NCI-H1930 (cell line): ENCODE measurements around the gene ZDHHC17.

ENCODE experiments used
- DNase-seq, 2 experiments: peaks; one replicate each; lab custom pipeline; 2025; lab: John Stamatoyannopoulos, UW

Gene ZDHHC17

DNA sequence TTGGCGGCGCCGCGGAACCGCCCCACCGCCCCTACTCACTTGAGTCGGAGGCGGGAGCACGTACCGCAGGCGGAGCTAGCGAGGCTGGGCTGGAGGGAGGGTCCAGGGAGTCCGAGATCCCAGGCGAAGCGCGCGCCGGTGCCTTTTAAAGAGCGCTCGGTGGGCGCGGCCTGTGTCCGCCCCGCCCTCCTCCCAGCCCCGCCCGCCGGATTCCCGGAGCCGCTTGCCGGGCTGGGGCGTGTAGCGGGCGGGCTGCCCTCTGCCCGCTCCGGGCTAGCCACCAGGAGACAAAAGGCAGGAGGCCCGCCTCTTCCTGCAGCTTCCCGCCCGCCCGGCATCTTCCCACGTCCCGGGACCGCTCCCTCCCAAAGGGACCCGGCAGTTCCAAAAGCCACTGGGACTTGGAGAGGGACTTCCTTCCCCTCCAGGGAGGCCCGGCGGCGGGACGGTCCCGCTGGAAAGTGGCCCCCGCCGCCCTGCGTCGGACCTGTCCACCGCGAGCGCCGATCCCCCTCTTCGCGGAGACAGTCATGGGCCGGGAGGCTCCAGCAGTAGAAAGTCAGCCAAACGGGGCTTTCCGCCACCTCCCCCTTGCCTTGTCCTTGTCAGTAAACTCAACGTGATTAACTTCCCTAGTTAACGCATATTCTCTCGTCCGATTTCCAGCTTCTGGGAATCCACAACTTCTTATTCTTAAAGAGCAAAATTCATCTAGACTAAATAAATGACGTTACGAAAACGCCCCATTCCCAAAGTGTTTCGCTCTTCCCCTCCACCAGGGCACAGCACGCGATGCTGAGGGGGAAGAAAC is 115.2 kb downstream of the ZDHHC17 start, which contains the start of gene CSRP2:
TSS of gene CSRP2 (minus strand) at position 121 of the 811 bp plus-strand sequence. CDS start 12,759 bp downstream, outside the sequence.
- DNase-seq = peak; percentile 85 to 89

DNA sequence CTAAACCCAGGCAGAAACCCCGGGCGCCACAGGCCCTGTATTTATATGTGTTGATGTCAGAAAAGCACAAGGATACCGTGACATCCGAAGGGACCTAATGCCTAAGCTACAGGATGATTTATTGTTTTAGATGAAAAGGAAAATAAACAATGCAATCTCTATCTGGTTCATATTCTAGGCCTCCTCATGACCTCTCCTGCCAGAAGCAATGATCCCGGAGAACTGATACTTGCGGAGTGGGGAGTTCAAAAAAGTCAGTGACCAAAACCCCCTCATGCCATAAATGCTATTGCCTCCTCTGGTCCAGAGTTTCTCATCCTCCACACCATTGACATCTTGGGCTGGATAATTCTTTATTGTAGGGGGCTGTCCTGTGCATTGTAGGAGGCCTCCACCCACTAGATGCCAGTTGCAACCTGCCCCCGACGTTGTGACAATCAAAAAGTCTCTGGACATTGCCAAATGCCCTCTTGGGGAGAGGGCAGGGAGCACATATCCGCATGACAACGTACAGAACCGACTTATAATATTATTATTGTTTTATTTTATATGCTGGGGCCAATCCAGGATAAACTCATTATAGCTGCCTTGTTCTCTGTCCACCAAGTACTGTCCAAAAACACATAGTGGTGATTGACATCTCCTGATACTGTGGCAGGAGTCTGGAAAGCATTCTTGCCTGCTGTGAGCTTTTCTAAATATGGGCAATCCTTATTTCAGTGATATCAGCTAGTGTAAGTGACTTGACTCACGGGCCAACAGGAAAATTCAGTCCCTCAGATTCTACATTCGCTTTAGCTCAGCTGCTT is 116.0 kb downstream of the ZDHHC17 start:
- no peak for DNase-seq

DNA sequence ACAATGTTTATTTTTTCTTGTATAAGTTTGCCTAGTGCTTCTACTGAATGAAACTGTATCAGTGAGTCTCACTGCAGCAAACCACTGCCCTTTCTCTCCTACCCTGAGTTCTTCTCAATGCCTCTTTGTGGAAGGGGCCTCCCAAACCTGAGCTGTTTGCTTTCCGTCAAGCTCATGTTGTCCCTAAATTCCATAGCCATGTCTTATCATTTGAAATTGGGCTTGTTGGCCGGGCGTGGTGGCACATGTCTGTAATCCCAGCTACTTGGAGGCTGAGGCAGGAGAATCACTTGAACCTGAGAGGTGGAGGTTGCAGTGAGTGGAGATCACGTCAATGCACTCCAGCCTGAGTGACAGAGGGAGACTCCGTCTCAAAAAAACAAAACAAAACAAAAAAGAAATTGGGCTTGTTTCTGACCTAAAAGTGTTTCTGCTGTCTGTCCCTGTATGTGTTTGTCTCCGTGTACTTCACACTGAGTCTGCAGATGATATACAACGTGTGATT is 116.7 kb downstream of the ZDHHC17 start:
- no peak for DNase-seq

DNA sequence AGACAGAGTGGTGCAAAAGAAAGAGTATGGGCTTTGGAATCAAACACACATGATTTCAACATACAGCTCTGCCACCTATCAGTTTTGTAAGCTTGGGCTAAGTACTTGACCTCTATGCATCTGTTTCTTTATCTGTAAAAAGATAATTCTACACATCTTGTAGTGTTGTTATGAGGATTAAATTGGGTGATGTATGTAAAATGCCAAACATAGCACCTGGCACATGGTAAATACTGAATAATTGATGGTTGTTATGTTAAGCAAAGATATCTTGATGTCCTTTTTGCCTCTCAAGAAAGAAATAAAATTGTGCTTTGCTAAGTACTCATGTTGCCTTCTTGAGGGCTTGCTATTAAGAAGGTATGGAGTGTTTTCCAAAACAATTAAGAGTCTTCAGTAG is 117.2 kb downstream of the ZDHHC17 start:
- no peak for DNase-seq

DNA sequence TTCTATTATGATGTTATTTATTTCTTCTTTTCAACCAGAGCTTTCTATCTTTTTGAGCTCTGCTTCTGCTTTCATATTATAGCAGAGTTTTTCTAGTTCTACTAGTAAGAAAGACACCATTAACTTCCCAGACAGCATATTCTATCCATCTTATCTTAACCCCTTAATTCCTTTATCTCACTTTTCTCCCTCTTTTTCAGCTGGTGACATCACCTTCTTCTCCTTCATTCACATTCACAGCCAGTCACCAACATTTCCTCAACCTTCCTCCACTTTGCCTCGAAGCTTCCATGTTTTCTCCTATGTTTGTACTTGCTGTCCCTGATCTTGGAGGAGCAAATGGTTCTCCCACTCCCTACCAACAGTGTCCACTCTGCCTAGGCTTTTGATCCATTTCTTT is 118.5 kb downstream of the ZDHHC17 start:
- DNase-seq = no peak

DNA sequence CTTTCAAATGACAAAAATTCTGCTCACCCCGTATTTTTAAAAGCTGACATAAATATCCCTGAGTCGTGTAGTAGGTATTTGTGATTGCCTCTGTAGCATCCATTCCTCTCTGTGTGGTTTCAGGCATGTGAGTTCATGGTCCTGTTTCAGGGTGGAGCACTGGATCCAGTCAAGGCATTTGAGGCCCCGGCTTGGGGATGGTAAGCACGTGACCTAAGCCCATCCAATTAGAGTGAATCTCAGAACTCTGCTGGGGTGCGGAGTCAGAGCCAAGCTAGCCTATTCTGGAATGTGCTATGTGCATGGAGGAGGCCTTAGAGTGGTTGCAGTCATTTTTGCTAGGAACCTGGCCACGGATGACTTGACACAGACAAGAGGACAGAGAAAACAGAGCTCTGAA is 119.2 kb downstream of the ZDHHC17 start:
- DNase-seq = no peak

DNA sequence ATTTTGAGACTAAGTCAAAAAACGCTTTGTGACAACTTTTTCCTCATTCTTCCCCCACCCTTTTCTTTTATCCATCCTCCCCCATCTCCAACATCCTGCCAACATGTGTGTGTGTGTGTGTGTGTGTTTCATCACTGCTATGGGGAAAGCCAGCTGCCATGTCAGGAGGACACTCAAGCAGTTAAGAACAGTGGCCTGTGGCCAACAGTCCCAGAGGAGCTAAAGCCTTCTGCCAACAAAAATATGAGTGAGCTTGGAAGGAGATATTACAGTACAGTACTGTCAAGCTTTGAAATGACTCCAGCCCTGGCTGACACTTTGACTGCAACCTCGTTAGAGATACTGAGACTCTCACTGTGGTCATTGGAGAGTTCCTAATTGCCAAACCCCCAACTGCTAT is 119.9 kb downstream of the ZDHHC17 start:
- DNase-seq = no peak

DNA sequence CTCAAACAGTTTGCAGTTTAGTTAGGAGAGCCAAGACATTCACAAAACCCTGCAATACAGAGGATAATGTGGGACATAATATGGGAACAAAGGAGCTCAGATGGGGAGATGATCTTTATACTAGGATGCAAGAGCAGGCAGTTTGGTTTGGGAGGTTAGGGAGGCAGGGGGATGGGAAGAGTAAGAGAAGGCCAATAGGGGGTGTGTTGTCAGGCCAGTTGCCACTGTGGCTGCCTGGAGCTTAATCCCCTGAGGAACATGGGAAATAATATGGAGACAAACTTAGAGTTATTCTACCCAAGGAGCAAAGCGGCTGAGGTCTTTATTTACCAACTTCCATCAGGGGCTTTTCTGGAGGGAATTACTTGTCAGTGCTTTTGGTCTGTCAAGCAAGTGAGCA is 124.9 kb downstream of the ZDHHC17 start:
- DNase-seq = no peak

DNA sequence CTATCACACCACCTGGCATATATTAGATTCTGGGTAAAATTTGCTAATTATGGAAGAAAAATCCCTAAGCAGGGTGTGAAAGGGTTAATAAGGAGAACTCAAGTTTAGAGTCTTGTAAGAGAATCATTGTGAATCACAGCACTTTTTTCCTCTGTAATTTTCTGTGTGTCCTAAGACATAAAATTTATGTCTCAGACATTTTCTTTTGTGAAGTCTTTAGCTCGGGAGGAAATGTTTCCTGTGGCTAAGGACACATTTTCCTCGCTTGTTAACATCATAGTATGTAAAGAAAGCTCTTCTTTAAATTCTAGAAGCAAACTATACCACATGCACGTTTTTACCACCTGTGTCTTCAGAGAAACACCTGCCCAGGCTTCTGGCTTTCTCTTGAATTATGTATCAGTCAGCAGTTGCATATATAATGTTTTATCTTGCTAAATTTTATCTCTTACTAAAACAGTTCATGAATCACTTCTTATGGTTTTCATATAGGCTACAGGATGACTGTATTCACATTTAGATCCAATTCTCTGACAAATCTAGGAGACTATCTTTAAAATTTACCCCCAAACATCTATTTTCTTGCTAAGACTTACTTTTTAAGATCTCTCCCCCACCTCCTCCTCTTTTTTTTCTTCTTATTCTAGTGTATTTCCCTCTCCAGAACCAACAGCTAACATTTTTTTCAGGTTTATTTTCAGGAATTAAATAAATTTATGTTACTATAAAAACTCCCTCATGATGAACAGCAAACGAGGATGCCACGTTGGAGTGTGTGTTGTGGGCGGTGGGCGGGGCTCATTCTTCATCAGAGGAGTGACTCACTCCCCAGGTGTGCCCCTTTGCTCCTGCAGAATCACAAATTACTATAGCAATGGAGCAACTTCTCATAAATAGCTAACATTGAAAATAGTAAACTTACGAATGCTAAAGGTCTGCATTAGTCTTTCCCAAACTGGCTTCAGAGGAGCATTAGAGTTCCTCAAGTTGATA is 126.5 kb downstream of the ZDHHC17 start:
- DNase-seq = no peak

DNA sequence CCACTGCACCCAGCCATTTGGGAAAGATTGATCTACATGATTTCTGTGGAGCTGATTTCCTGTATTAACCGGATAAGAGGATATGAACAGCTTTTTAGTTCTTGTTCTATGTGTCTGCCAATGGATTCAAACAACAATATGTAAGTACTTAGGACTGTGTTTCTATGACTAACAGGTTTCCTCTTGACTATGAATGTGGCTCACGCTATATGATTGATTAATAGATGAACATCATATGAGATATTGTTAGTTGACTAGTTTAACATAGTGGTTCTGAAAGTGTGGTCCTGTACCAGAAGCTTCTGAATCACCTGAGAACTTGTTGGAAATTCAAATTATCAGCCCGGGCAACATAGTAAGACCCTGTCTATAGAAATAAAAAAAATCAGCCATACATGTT is 127.7 kb downstream of the ZDHHC17 start:
- no peak for DNase-seq

DNA sequence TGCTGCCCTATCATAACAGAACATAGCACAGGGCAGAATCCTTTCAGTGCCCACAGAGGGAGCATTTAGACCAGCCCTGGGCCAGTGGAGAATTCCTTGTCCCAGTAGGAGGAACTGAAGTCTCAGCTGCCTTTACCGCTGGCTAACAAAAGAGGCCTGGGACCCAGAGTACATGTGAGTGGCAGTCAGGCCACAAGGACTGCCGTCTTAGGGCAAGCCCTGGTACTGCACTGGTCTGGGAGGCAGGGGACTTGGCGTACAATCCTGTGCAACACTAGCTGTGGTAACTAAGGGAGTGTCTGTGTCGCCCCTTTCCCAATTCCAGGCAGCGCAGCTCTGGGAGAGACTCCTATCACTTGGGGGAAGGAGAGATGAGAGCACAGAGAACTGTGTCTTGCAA is 131.9 kb downstream of the ZDHHC17 start:
- DNase-seq = no peak

DNA sequence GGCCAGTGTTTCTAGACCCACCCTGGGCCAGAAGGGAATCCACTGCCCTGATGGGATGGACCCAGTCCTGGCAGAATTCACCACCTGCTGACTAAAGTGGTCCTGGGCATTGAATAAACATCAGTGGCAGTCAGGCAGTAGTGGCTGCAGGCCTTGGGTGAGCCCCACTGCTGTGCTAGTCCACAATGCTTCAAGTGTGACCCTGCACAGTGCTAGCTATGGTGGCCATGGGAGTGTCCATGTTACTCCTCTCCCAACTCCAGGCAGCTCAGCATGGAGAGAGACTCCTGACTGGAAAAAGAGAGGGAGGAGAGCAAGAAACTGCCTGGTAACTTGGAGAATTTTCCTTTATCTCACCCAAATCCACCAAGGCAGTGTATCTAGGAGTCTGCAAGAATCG is 132.4 kb downstream of the ZDHHC17 start:
- no peak for DNase-seq

DNA sequence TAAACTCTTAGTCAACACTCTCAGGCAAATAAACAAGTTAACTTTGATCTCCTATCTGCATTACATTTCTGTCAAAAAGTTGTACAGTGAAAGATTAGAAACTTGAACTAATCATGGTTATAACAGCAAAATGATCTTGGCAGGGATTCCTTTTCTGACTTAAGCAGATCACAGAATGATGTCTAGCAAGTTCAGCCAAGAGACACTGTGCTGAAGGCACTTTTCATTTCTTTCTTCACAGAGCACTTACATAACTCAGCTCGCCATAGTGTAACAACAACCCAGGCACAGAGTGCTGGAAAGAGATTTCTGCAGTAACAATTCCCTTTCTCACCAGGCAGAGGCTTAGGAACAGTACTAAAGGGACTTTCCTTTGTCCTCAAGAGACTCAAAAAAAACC is 134.5 kb downstream of the ZDHHC17 start:
- no peak for DNase-seq

DNA sequence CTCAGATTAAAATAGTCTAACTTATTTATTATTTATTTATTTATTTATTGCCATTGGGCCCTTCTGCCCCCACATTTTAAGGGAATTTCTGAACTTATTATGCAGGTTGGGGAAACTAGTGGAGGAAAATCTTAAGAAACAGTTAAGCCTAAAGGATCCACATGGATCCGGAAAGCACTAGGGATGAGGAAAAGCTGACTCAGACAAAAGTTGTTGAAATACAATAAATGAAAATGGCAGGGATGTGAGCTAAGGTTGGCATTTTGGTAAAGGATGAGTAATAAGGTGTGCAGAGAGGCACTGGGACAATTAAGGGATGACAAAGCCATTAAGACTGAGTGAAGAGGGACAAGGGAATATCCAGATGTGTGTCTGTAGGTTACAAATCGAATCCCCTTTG is 135.6 kb downstream of the ZDHHC17 start:
- no peak for DNase-seq

DNA sequence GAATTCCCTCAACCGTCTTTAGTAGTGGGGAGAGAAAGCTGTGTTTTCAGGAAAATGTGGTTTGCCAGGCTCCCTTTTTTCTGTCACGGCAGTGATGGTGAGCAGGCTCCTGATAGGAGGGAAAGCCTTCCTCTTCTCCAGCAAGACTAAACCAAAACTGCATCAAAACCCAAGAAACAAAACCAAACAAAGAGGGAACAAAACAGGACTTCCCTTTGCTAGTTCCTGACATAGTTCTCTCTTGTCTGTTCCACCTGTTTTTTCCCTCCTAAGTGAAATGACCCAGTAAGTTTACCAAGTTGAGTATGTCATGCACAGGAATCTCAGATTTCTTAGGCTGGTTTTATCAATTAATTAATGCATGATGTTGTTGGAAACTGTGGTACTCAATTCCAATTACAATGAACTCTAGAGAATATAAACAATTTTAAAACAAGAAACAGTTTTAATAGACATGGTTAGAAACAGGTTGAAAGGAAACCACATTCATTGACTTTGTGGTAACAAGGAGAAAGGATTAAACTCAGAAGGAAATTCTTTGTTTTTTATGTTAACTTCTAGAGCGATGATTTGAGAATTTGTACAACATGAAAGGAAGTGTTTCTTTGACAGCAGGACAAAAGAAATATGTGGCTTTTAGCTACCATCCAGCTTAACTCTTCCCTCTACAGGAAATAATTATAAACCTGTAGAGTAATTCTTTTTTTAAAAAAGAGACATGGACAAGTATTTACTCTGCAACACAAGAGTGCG is 137.9 kb downstream of the ZDHHC17 start:
- DNase-seq = no peak
